ENCODE measurements around the gene LMO3. TPM values are rescaled to one million over a fixed set of nuclear protein-coding genes. Genes with fewer than 3 reads are reported as not detected.

LMO3 gene
- total RNA-seq, 2 donors from 2014 or later: 3.7 to 9.6 TPM

GRCh38 chr12:16583969-16584745 is 21.8 kb downstream of the LMO3 start:
- Histone ChIP-seq H3K4me1 (replicated peaks) (no peaks in the 10 kb centered on the region), H3K27me3 (replicated peaks; ENCODE audit: insufficient read depth) (no peaks in the 10 kb centered on the region), H3K4me3 (no peak overlapping the region), H3K27ac (no peak overlapping the region), H3K9me3 (no peaks in the 10 kb centered on the region), H3K36me3 (no peaks in the 10 kb centered on the region)
- no peak for TF ChIP-seq POLR2A (IDR thresholded peaks at IDR 0.05)
- TF ChIP-seq, protein P1, sequence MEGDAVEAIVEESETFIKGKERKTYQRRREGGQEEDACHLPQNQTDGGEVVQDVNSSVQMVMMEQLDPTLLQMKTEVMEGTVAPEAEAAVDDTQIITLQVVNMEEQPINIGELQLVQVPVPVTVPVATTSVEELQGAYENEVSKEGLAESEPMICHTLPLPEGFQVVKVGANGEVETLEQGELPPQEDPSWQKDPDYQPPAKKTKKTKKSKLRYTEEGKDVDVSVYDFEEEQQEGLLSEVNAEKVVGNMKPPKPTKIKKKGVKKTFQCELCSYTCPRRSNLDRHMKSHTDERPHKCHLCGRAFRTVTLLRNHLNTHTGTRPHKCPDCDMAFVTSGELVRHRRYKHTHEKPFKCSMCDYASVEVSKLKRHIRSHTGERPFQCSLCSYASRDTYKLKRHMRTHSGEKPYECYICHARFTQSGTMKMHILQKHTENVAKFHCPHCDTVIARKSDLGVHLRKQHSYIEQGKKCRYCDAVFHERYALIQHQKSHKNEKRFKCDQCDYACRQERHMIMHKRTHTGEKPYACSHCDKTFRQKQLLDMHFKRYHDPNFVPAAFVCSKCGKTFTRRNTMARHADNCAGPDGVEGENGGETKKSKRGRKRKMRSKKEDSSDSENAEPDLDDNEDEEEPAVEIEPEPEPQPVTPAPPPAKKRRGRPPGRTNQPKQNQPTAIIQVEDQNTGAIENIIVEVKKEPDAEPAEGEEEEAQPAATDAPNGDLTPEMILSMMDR (IDR thresholded peaks at IDR 0.05): no peak
- TF ChIP-seq POLR2AphosphoS5 (IDR thresholded peaks at IDR 0.05): no peak
- no peak for DNase-seq (ENCODE audit: low spot score)
- 69% methylated on average over 4 of the region's 4 CpGs for WGBS
- intact Hi-C loops (cut with DNase I): no loop called here

GRCh38 chr12:16581416-16581815 is 24.5 kb downstream of the LMO3 start:
- intact Hi-C loops (cut with DNase I): no loop called here
- Histone ChIP-seq H3K4me1 (replicated peaks) (no peaks in the 10 kb centered on the region), H3K27ac (no peak overlapping the region), H3K4me3 (no peak overlapping the region), H3K36me3 (no peaks in the 10 kb centered on the region), H3K9me3 (no peaks in the 10 kb centered on the region), H3K27me3 (replicated peaks; ENCODE audit: insufficient read depth) (no peaks in the 10 kb centered on the region)
- TF ChIP-seq POLR2AphosphoS5 (IDR thresholded peaks at IDR 0.05): no peak
- no peak for TF ChIP-seq POLR2A (IDR thresholded peaks at IDR 0.05)
- TF ChIP-seq, protein P1 (IDR thresholded peaks at IDR 0.05): no peak
- DNase-seq (ENCODE audit: low spot score): no peak

DNA sequence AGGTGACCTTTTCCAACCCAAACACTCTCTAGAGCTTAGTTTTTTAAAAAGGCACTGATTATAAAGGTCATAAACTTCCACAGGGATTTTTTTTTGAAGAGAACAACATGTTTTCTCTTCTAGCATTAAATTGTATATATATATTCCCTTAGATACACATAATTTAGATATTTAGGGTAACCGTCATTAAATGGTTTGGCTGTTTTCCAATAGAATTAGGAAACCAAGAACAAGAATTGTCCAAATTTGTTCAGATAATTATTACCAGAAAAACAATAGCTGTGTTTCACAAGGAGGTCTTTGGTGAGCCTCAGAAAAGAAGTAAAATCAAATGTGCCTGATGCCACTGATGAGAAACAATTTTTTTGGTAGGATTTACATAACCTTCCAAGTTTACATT is 26.9 kb downstream of the LMO3 start:
- TF ChIP-seq, protein P1 (IDR thresholded peaks at IDR 0.05): no peak
- no peak for TF ChIP-seq POLR2AphosphoS5 (IDR thresholded peaks at IDR 0.05)
- no peak for TF ChIP-seq POLR2A (IDR thresholded peaks at IDR 0.05)
- intact Hi-C loops (cut with DNase I): no loop called here
- Histone ChIP-seq H3K27ac (no peak overlapping the region), H3K4me3 (no peak overlapping the region), H3K36me3 (no peaks in the 10 kb centered on the region), H3K9me3 (no peaks in the 10 kb centered on the region), H3K27me3 (replicated peaks; ENCODE audit: insufficient read depth) (no peaks in the 10 kb centered on the region), H3K4me1 (replicated peaks) (no peaks in the 10 kb centered on the region)
- DNase-seq (ENCODE audit: low spot score): no peak
- 63% methylated on average over 1 of the region's 1 CpG for WGBS

DNA sequence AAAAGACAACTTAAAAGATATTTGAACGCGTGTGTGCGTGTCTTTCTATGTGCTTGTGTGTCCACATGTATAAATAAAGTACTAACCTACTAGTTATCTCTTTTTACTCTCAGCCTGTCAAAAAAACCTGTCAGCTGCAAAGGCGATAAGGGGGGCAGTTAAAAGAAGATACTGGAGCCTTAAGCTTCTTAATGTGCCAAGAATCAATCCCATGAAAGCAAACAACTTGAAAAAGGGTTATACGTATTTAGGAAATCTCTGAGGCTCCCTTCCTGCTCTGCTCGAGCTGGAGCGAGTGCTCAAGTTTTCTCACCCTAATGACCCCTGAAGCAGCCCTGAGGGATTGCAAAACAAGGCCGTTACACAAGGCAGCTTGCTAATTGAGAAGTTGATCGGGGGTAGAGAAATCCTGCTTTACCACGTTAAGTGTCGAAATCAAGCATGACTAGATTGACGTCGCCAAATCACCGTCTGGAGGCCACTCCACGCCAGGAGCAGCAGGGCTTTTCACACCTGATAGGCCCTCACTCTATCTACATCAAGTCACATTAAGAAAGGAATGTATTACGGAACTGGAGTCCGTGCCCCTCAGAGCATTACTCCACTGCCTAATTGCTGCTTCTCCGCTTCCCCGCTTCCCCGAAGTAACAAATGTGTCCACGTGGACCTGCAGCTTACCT is 32.4 kb downstream of the LMO3 start:
- intact Hi-C loops (cut with DNase I): no loop called here
- 62% methylated on average over 21 of the region's 21 CpGs for WGBS
- Histone ChIP-seq H3K4me3 (no peak overlapping the region), H3K4me1 (replicated peaks) (no peaks in the 10 kb centered on the region), H3K27ac (no peak overlapping the region), H3K9me3 (no peaks in the 10 kb centered on the region), H3K27me3 (replicated peaks; ENCODE audit: insufficient read depth) (no peaks in the 10 kb centered on the region), H3K36me3 (no peaks in the 10 kb centered on the region)
- TF ChIP-seq, protein P1 (IDR thresholded peaks at IDR 0.05): no peak
- TF ChIP-seq POLR2AphosphoS5 (IDR thresholded peaks at IDR 0.05) (no peak), POLR2A (IDR thresholded peaks at IDR 0.05) (no peak)
- DNase-seq (ENCODE audit: low spot score): no peak

DNA sequence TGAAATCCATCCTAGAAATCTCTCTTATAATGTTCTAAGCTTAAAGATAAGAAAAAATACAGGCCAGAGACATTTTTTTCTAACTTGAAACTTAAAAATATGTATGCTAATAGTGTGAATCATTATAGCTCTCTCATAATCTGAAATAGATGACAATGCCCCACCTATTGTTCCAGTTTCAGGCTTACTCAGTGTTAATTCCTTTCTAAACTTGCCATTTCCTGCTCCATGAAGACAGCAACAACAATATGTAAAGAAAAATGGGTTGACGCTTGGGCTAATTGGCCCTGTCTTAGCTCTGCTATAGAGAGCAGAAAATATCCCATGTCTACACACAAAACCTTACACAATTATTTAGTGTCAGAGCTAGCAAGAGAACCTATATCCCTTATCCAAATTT is 37.1 kb downstream of the LMO3 start:
- no peak for TF ChIP-seq POLR2AphosphoS5 (IDR thresholded peaks at IDR 0.05)
- H3K4me3 ChIP-seq: no peak overlapping the region
- no peaks in the 10 kb centered on the region for H3K4me1 ChIP-seq (replicated peaks)
- no peaks in the 10 kb centered on the region for H3K27me3 ChIP-seq (replicated peaks; ENCODE audit: insufficient read depth)
- H3K9me3 ChIP-seq: no peaks in the 10 kb centered on the region
- H3K27ac ChIP-seq: no peak overlapping the region
- DNase-seq (ENCODE audit: low spot score): no peak
- intact Hi-C loops (cut with DNase I): no loop called here
- H3K36me3 ChIP-seq: no peaks in the 10 kb centered on the region
- WGBS: 76% methylated on average over 1 of the region's 1 CpG

Data from prostate gland (tissue), 2 donors.